IMR-90 (cell line): ENCODE data around the gene OCEL1. TPM values are rescaled to one million over a fixed set of nuclear protein-coding genes. Genes with fewer than 3 reads are reported as not detected.

Experiments used
- ATAC-seq: fragments of 200-7000 bp; cut with Tn5 transposase; 2 replicates; pipeline ENCODE4 v1.9.1; 2020; ENCODE audit warnings: low read depth, mild to moderate bottlenecking, moderate library complexity
- BruUV-seq: library from RNA; stranded (reverse); fragments of 400-500 nt; replicated peaks from 2 replicates; lab custom pipeline; 2021; lab: Mats Ljungman, UMichigan
- CTCF ChIA-PET: fragments of 300-600 bp; formaldehyde crosslinking; extraction: SDS; loops from one replicate; lab custom pipeline; 2021; ENCODE audit warnings: antibody characterized with exemption; lab: Yijun Ruan, JAX
- POLR2A ChIA-PET: fragments of 300-600 bp; sonication (Branson Sonifier 250); formaldehyde crosslinking; loops from one replicate; lab custom pipeline; 2022; ENCODE audit warnings: antibody characterized with exemption; ENCODE audit not compliant: unreplicated experiment; lab: Charles Lee
- DNase-seq: peaks from one replicate; pipeline ENCODE4 v3.0.0; 2013
- H2AFZ ChIP-seq: replicated peaks from 2 replicates; pipeline ENCODE3; 2013; ENCODE audit warnings: low read length, mild to moderate bottlenecking; ENCODE audit not compliant: poor library complexity
- H2AK5ac ChIP-seq: 2 replicates; pipeline ENCODE4 v1.6.1; 2013; ENCODE audit warnings: low read depth, low read length, inconsistent platforms
- H2AK9ac ChIP-seq: replicated peaks from 2 replicates; pipeline ENCODE3; 2013; ENCODE audit warnings: mild to moderate bottlenecking, low read depth, low read length, moderate library complexity; ENCODE audit not compliant: poor library complexity
- H2BK120ac ChIP-seq: 2 replicates; pipeline ENCODE4 v1.6.1; 2013; ENCODE audit warnings: low read depth, low read length, inconsistent platforms
- H2BK15ac ChIP-seq: 3 replicates; pipeline ENCODE4 v1.6.1; 2013; ENCODE audit warnings: low read depth, low read length, inconsistent platforms
- H2BK20ac ChIP-seq: 2 replicates; pipeline ENCODE4 v1.6.1; 2013; ENCODE audit warnings: low read depth, mild to moderate bottlenecking, inconsistent platforms, low read length, moderate library complexity
- H2BK5ac ChIP-seq: 2 replicates; pipeline ENCODE4 v1.6.1; 2013; ENCODE audit warnings: mild to moderate bottlenecking, low read depth, low read length, inconsistent platforms; ENCODE audit not compliant: poor library complexity, severe bottlenecking
- H3K14ac ChIP-seq: replicated peaks from 2 replicates; pipeline ENCODE4 v1.6.1; 2013; ENCODE audit warnings: low read depth, low read length, inconsistent platforms
- H3K18ac ChIP-seq: 2 replicates; pipeline ENCODE4 v1.6.1; 2013; ENCODE audit warnings: low read depth, low read length, control low read depth
- H3K23ac ChIP-seq: 2 replicates; pipeline ENCODE4 v1.6.1; 2013; ENCODE audit warnings: low read depth, low read length, inconsistent platforms
- H3K27ac ChIP-seq: 2 replicates; pipeline ENCODE4 v1.5.1; 2013; ENCODE audit warnings: mild to moderate bottlenecking, control low read depth, low read length; ENCODE audit not compliant: insufficient read depth
- H3K27me3 ChIP-seq: 2 replicates; pipeline ENCODE4 v1.6.1; 2013; ENCODE audit warnings: low read length; ENCODE audit not compliant: control insufficient read depth, insufficient read depth
- H3K36me3 ChIP-seq: 2 replicates; pipeline ENCODE4 v1.6.1; 2013; ENCODE audit warnings: low read length, mixed read lengths; ENCODE audit not compliant: control insufficient read depth, insufficient read depth
- H3K4ac ChIP-seq: 2 replicates; pipeline ENCODE4 v1.6.1; 2013; ENCODE audit warnings: low read depth, low read length, inconsistent platforms
- H3K4me1 ChIP-seq: 2 replicates; pipeline ENCODE4 v1.6.1; 2013; ENCODE audit warnings: low read length, mixed read lengths; ENCODE audit not compliant: control insufficient read depth, insufficient read depth
- H3K4me2 ChIP-seq: 2 replicates; pipeline ENCODE4 v1.6.1; 2013; ENCODE audit warnings: low read depth, mild to moderate bottlenecking, control low read depth, low read length, moderate library complexity
- H3K4me3 ChIP-seq: 2 replicates; pipeline ENCODE4 v1.5.1; 2013; ENCODE audit warnings: low read depth, mild to moderate bottlenecking, control low read depth, low read length, moderate library complexity; ENCODE audit not compliant: insufficient read depth
- H3K56ac ChIP-seq: 2 replicates; pipeline ENCODE4 v1.6.1; 2013; ENCODE audit warnings: low read length, inconsistent platforms; ENCODE audit not compliant: insufficient read depth; ENCODE audit errors: extremely low read depth
- H3K79me1 ChIP-seq, 2 experiments: 2 replicates each; pipeline ENCODE4 v1.6.1; 2013; ENCODE audit warnings: low read length in 2 of 2, inconsistent platforms in 1 of 2, low read depth in 1 of 2
- H3K9ac ChIP-seq: 2 replicates; pipeline ENCODE4 v1.6.1; 2013; ENCODE audit warnings: low read depth, low read length, control low read depth
- H3K9me1 ChIP-seq: 2 replicates; pipeline ENCODE4 v1.6.1; 2013; ENCODE audit warnings: low read length, inconsistent platforms; ENCODE audit not compliant: insufficient read depth
- H3K9me3 ChIP-seq: 2 replicates; pipeline ENCODE4 v1.6.1; 2013; ENCODE audit warnings: low read length; ENCODE audit not compliant: control insufficient read depth, insufficient read depth
- H4K20me1 ChIP-seq: 2 replicates; pipeline ENCODE4 v1.6.1; 2013; ENCODE audit warnings: low read length, inconsistent platforms; ENCODE audit not compliant: insufficient read depth
- H4K5ac ChIP-seq: 2 replicates; pipeline ENCODE4 v1.6.1; 2013; ENCODE audit warnings: mild to moderate bottlenecking, low read depth, low read length, control low read depth
- H4K8ac ChIP-seq, 2 experiments: 2 replicates each; pipeline ENCODE4 v1.6.1; 2013; ENCODE audit warnings: low read depth in 2 of 2, low read length in 2 of 2, control low read depth in 1 of 2, inconsistent platforms in 1 of 2
- H4K91ac ChIP-seq: 2 replicates; pipeline ENCODE4 v1.6.1; 2013; ENCODE audit warnings: low read depth, low read length, inconsistent platforms; ENCODE audit not compliant: insufficient read depth
- BHLHE40 ChIP-seq: fragments of 150-350 bp; IDR thresholded peaks from 2 replicates; pipeline ENCODE4 v1.6.1; 2016; ENCODE audit warnings: mild to moderate bottlenecking, low read depth, low read length
- CEBPB ChIP-seq: IDR thresholded peaks from 2 replicates; pipeline ENCODE4 v1.6.1; 2012; ENCODE audit warnings: low read depth, low read length, improper control_type of control experiment
- MXI1 ChIP-seq: IDR thresholded peaks from 2 replicates; pipeline ENCODE4 v1.6.1; 2012; ENCODE audit warnings: low read depth, mild to moderate bottlenecking, low read length, moderate library complexity, borderline replicate concordance
- NFE2L2 ChIP-seq: fragments of 150-350 bp; IDR thresholded peaks from 2 replicates; pipeline ENCODE4 v1.6.1; 2016; ENCODE audit warnings: low read depth, mild to moderate bottlenecking, low read length
- RAD21 ChIP-seq: IDR thresholded peaks from 2 replicates; pipeline ENCODE4 v1.6.1; 2012; ENCODE audit warnings: low read length, improper control_type of control experiment
- WGBS, 2 experiments: methylation state at CpG; one replicate each; pipeline versions ENCODE4 v1.1.5 to v1.1.7; 2013; ENCODE audit warnings: missing lambda C conversion rate in 2 of 2; ENCODE audit not compliant: insufficient read length in 1 of 2; ENCODE audit errors: extremely low coverage in 2 of 2; 5-methylcytosine and 5-hydroxymethylcytosine counted together
- dilution Hi-C: fragments of 300-500 bp; cut with HindIII; formaldehyde crosslinking; loops from one replicate; pipeline ENCODE4 v1.14.3; 2018; ENCODE audit warnings: low sequenced_read_pairs; ENCODE audit not compliant: unreplicated experiment
- in situ Hi-C: fragments of 300-500 bp; cut with MboI; formaldehyde crosslinking; loops from 3 replicates; pipeline ENCODE4 v1.14.3; 2019; ENCODE audit warnings: low sequenced_read_pairs, inconsistent platforms, mixed read lengths
- intact Hi-C: fragments of 100-400 bp; cut with micrococcal nuclease; formaldehyde crosslinking; loops from 2 replicates; pipeline ENCODE4 v1.10.0; 2022
- polyA plus RNA-seq, 3 experiments: library from polyadenylated mRNA; depleted of rRNA; stranded (reverse); fragments of >200 nt; gene quantifications; 2 replicates each; pipeline ENCODE4 v1.2.3, GENCODE V29; 2012; ENCODE audit warnings: low replicate concordance in 1 of 3
- total RNA-seq: library from RNA; depleted of rRNA; stranded (reverse); fragments of >200 nt; gene quantifications from 2 replicates; pipeline ENCODE4 v1.2.3, GENCODE V29; 2012
- TF ChIP-seq, protein P1 (sequence below): fragments of 150-350 bp; IDR thresholded peaks from 2 replicates; pipeline ENCODE4 v1.6.1; 2016; ENCODE audit warnings: low read depth, mild to moderate bottlenecking, low read length, moderate library complexity, borderline replicate concordance
- TF ChIP-seq, protein P2 (sequence below): fragments of 150-350 bp; IDR thresholded peaks from 2 replicates; pipeline ENCODE4 v1.6.1; 2017; ENCODE audit warnings: mild to moderate bottlenecking, antibody characterized with exemption, low read length, low read depth

The OCEL1 gene
- total and polyA plus RNA-seq, 2 of the 4 experiments (the other 2 are of a cell fraction): 1.1 to 7.2 TPM

GRCh38 chr19:17240826-17241399 lies 14.9 kb downstream of the OCEL1 start:
- Histone ChIP-seq H3K18ac (no peak overlapping the region), H3K36me3 (peaks cover 19% of the 10 kb centered on the region), H2BK20ac (no peak overlapping the region), H3K9ac (no peak overlapping the region), H4K91ac (no peak overlapping the region), H4K5ac (no peak overlapping the region), H3K4me3 (no peak overlapping the region), H3K23ac (no peak overlapping the region), H2AFZ (no peak overlapping the region), H4K8ac (no peak overlapping the region), H2BK5ac (no peak overlapping the region), H2BK15ac (no peak overlapping the region), H3K79me1 (peaks cover 32 to 62% of the 10 kb centered on the region in 2 experiments), H3K4me1 (peaks cover 8% of the 10 kb centered on the region; the same call in 1 of the 2 replicates), H2BK120ac (no peak overlapping the region), H3K9me1 (peaks cover 6% of the 10 kb centered on the region; the same call in 1 of the 2 replicates), H4K20me1 (peaks cover 28% of the 10 kb centered on the region), H3K9me3 (no peaks in the 10 kb centered on the region), H3K27me3 (no peaks in the 10 kb centered on the region), H2AK5ac (no peak overlapping the region), H2AK9ac (no peak overlapping the region), H3K56ac (no peak overlapping the region), H3K14ac (no peak overlapping the region), H3K4me2 (no peak overlapping the region), H3K27ac (no peak overlapping the region), H3K4ac (no peak overlapping the region)
- ATAC-seq (no peak), DNase-seq (no peak)
- 93% methylated on average over 4 of the region's 6 CpGs; no CpG with 5 or more reads in 1 of the 2 experiments for WGBS, 2 experiments
- in situ Hi-C loops: no loop called here
- ChIA-PET POLR2A (no interaction called here), CTCF (no interaction called here)
- TF ChIP-seq BHLHE40: no peak
- TF ChIP-seq RAD21: no peak
- TF ChIP-seq NFE2L2: no peak
- TF ChIP-seq, protein P1, sequence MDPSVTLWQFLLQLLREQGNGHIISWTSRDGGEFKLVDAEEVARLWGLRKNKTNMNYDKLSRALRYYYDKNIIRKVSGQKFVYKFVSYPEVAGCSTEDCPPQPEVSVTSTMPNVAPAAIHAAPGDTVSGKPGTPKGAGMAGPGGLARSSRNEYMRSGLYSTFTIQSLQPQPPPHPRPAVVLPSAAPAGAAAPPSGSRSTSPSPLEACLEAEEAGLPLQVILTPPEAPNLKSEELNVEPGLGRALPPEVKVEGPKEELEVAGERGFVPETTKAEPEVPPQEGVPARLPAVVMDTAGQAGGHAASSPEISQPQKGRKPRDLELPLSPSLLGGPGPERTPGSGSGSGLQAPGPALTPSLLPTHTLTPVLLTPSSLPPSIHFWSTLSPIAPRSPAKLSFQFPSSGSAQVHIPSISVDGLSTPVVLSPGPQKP: no peak
- TF ChIP-seq, protein P2, sequence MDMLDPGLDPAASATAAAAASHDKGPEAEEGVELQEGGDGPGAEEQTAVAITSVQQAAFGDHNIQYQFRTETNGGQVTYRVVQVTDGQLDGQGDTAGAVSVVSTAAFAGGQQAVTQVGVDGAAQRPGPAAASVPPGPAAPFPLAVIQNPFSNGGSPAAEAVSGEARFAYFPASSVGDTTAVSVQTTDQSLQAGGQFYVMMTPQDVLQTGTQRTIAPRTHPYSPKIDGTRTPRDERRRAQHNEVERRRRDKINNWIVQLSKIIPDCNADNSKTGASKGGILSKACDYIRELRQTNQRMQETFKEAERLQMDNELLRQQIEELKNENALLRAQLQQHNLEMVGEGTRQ: no peak
- TF ChIP-seq MXI1: no peak
- TF ChIP-seq CEBPB: no peak
- BruUV-seq: no TSS peak
- intact Hi-C loops: no loop called here
- dilution Hi-C loops: no loop called here
